Panc1 (cell line): ENCODE results near the gene PPIL1.

Source experiments
- POLR2AphosphoS5 ChIP-seq: IDR thresholded peaks from 2 replicates; pipeline ENCODE4 v1.6.1; 2012; ENCODE audit warnings: mild to moderate bottlenecking, low read depth, low read length, moderate library complexity
- SIN3A ChIP-seq: IDR thresholded peaks from 2 replicates; pipeline ENCODE4 v1.6.1; 2012; ENCODE audit warnings: low read depth, mild to moderate bottlenecking, low read length, moderate library complexity, borderline replicate concordance; ENCODE audit not compliant: insufficient read depth
- TCF7L2 ChIP-seq: IDR thresholded peaks from 2 replicates; pipeline ENCODE4 v1.6.1; 2011; ENCODE audit warnings: mild to moderate bottlenecking, low read depth, low read length, inconsistent platforms
- TF ChIP-seq, protein P1 (sequence below): fragments of 450-650 bp; IDR thresholded peaks from 2 replicates; pipeline ENCODE4 v1.5.1; 2017; ENCODE audit warnings: mild to moderate bottlenecking

DNA sequence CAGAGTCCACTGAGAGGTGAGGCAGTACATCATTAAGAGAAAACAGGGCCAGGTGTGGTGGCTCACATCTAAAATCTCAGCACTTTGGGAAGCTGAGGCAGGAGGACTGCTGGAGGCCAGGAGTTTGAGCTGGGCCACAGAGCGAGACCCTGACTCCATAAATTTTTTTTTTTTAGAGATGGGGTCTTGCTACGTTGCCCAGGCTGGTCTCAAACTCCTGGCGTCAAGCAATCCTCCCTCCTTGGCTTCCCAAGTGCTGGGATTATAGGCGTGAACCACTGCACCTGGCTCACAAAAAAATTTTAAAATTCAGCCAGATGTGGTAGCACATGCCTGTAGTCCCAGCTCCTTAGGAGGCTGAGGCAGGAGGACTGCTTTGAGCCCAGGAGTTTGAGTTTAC is 17.3 kb downstream of the PPIL1 start:
- TF ChIP-seq POLR2AphosphoS5 (no peak), TCF7L2 (no peak), SIN3A (no peak)
- TF ChIP-seq, protein P1, sequence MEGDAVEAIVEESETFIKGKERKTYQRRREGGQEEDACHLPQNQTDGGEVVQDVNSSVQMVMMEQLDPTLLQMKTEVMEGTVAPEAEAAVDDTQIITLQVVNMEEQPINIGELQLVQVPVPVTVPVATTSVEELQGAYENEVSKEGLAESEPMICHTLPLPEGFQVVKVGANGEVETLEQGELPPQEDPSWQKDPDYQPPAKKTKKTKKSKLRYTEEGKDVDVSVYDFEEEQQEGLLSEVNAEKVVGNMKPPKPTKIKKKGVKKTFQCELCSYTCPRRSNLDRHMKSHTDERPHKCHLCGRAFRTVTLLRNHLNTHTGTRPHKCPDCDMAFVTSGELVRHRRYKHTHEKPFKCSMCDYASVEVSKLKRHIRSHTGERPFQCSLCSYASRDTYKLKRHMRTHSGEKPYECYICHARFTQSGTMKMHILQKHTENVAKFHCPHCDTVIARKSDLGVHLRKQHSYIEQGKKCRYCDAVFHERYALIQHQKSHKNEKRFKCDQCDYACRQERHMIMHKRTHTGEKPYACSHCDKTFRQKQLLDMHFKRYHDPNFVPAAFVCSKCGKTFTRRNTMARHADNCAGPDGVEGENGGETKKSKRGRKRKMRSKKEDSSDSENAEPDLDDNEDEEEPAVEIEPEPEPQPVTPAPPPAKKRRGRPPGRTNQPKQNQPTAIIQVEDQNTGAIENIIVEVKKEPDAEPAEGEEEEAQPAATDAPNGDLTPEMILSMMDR, result no peak
